ENCODE measurements around the gene LYVE1.

LYVE1 gene

DNA sequence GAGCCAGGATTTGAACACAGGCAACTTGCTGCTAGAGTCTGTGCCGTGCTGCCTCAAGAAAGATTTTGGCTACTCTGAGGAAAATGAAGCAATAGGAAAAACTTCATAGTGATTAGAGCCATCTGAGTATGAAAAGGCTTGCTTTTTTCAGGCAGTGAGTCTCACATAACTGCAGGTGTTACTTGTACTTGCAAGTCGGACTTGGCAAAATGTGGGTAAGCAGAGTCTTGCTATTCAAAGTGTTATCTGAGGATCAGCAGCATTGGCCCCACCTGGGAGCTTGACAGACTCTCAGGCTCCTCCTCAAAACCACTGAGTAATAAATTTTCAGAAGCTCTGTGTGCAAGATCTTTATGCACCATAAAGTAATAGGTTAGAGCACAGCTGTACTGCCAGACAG lies 45.5 kb downstream of the LYVE1 start:
- no peak for DNase-seq (ENCODE audit: low read depth)

DNA sequence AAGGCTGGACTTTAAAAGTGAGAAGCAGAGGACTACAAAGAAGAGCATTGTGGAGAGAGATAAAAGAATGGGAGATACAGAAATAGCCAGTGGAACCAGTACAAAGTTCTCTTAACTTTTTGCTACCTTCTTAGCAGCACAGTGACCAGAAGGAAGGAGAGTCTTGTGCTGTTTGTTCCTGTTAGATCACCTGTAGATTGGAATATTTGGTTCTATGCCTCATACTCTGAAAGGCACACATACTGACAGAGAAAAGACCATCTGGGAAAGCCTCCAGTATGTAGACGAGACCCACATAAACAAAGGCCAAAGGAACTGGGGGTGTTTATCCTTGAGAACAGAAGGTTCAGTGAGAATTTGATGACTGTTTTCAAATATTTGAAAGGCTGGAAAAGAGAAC lies 46.2 kb downstream of the LYVE1 start:
- no peak for DNase-seq (ENCODE audit: low read depth)

DNA sequence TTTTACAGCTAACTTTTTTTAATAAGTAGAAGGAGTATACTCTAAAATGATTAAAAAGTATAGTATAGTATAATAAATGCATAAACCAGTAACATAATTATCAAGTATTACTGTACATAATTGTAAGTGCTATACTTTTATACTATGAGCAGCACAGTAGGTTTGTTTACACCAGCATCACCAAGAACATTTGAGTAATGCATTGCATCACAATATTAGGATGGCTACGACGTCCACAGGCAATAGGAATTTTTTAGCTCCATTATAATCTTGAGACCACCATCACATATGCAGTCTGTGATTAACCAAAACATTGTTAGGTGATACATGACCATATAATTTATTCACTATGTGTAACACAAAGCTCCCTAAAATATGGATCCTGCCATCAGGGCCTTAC lies 47.9 kb downstream of the LYVE1 start:
- DNase-seq (ENCODE audit: low read depth): no peak

DNA sequence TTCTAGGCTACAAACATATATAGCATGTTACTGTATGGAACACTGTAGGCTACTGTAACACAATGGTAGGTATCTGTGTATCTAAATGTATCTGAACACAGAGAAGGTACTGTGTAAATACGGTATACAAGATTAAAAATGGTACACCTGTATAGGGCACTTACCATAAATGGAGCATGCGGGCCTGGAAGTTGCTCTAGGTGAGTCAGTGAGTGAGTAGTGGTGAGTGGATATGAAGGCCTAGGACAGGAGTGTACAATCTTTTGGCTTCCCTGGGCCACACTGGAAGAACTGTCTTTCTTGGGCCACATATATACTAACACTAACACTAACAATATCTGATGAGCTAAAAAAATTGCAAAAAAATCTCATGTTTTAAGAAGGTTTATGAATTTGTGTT lies 48.8 kb downstream of the LYVE1 start:
- no peak for DNase-seq (ENCODE audit: low read depth)

DNA sequence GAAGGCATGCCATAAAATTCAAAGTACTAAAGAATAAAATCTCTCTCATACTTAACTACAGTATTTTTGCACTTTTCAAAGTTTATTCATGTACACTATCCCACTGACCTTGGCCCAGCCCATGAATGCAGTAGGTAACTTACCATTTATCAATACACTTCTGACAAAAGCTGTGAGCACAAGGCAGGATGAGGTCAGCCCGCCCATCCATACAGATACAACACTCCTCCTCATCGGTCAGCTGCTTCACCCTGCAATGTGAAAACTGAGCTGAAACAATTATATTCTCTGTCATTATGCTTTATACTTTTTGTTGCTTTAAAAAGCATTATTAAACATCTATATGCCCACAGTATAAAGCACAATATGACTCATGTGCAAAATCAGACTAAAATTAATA lies 49.6 kb downstream of the LYVE1 start:
- DNase-seq (ENCODE audit: low read depth): no peak

DNA sequence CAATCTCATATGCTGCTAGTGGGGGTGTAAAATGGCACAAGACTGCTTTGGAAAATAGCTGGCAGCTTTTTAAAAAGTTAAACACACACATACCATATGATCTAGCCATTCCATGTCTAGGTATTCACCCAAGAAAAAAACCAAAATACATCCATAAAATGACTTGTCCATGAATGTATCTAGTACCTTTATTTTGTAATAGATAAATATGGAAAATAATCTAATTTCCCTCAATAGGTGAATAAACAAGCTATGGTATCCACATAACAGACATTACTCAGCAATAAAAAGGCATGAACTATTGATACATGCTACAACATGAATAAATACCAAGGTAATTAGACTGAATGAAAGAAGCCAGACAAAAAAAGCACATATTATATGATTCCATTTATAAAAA lies 50.3 kb downstream of the LYVE1 start:
- no peak for DNase-seq (ENCODE audit: low read depth)

DNA sequence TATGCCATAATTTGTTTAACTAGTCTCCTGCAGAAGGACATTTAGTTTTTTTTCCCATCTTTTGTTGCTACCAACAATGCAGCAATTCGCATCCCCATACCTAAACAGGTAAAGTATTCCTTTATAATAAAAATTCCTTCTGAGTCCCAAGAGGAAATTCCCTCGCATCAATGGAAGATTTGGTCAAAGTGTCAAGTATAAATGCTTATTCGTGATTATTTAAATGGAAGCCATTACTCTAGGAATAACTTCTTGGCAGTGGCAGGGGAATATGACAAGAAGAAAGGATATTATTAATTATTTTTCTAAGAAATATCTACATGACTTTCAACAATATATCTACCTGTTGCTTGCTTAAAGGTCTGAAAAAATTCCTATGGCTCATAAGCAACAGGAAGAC lies 53.0 kb downstream of the LYVE1 start:
- DNase-seq (ENCODE audit: low read depth): no peak

DNA sequence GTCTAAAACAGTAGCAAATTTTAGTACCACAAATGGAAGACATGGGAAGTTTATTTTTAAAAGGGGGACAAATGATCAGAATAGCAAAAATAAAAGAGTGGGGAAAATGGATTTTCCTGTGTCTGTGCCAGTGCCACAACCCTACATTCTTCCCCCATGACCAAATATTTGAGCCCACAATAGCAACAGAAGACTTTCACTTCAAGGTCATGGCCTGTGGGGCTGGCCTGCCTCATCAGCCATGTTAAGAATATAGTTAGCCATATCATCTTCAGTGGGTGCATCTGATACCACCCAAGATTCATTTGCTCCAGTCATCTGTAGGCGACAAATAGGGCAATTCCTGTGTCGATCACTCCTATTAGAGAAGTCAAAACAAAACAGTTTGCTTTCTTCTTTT lies 53.8 kb downstream of the LYVE1 start:
- DNase-seq (ENCODE audit: low read depth): no peak

DNA sequence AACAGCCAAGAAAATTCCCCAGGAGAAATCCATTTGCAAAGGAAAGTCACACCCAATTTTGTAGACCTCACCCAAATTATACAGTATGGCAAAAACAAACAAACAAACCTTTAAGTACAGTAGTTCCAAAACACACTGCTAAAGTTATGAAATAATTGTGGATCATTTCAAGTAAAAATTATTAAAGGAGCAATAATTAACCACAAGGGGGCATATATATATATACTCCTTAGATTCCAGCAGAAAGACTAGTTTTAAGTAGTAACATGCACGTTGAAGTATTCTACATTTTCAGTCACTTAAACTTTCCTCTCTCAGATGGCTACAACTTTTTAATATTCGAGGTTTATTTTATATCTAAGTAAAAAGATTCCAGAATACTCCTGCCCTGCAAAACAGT lies 54.3 kb downstream of the LYVE1 start:
- no peak for DNase-seq (ENCODE audit: low read depth)

DNA sequence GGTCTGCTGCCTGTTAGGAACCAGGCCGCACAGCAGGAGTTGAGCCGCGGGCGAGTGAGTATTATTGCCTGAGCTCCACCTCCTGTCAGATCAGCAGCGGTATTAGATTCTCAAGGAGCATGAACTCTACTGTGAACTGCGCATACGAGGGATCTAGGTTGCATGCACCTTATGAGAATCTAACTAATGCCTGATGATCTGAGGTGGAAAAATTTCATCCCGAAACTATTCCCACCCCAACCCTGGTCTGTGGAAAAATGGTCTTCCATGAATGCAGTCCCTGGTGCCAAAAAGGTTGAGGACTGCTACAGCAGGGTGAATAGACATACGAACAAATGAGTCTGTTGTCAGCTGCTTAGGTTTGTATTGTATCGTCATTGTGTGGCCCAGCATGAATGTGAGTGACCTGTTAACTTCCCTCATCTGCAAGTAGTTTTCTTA lies 57.3 kb downstream of the LYVE1 start:
- DNase-seq (ENCODE audit: low read depth): no peak

Measured in HS-5 (cell line).